GM19395 (cell line): ENCODE measurements around the gene DENND2D.

Experiments used
- ATAC-seq: cut with Tn5 transposase; IDR thresholded peaks from one replicate; pipeline ENCODE4 v1.9.1; 2021; ENCODE audit warnings: mild to moderate bottlenecking, moderate library complexity; ENCODE audit not compliant: unreplicated experiment

DENND2D gene

GRCh38 chr1:111204201-111204982, 3.9 kb upstream of the DENND2D start:
- peak; percentile 63 for ATAC-seq

GRCh38 chr1:111203681-111204200, 3.3 kb upstream of the DENND2D start:
- peak; percentile 53 for ATAC-seq

- no peak for ATAC-seq
Observed at GRCh38 chr1:111202707-111203623, 2.5 kb upstream of the DENND2D start.

- ATAC-seq, result no peak
Observed at GRCh38 chr1:111202366-111202706, 1.9 kb upstream of the DENND2D start.

- ATAC-seq, result no peak
Observed at GRCh38 chr1:111201275-111202090, 1.0 kb upstream of the DENND2D start.

GRCh38 chr1:111200802-111201161, 336 bp upstream of the DENND2D start:
- ATAC-seq, result no peak

GRCh38 chr1:111199329-111199728, 1.1 kb downstream of the DENND2D start:
- no peak for ATAC-seq

- ATAC-seq, result no peak
Observed at GRCh38 chr1:111198836-111199235, 1.6 kb downstream of the DENND2D start.

- no peak for ATAC-seq
Observed at GRCh38 chr1:111197598-111198284, 2.7 kb downstream of the DENND2D start.

GRCh38 chr1:111196213-111196612, 4.2 kb downstream of the DENND2D start:
- no peak for ATAC-seq

- no peak for ATAC-seq
Observed at GRCh38 chr1:111195002-111195684, 5.3 kb downstream of the DENND2D start.

GRCh38 chr1:111193712-111194480, 6.5 kb downstream of the DENND2D start:
- ATAC-seq, result no peak

GRCh38 chr1:111192658-111193519, 7.6 kb downstream of the DENND2D start:
- ATAC-seq, result no peak

GRCh38 chr1:111192074-111192473, 8.4 kb downstream of the DENND2D start:
- ATAC-seq, result no peak

GRCh38 chr1:111191496-111191895, 8.9 kb downstream of the DENND2D start:
- no peak for ATAC-seq

- no peak for ATAC-seq
Observed at GRCh38 chr1:111190931-111191451, 9.5 kb downstream of the DENND2D start.

- ATAC-seq, result no peak
Observed at GRCh38 chr1:111184663-111185062, 15.8 kb downstream of the DENND2D start.
